HEK293 (cell line): ENCODE results near the gene PLK5.
"Not testable (repeated sequence)": the region's sequence is repeated elsewhere in the genome, so short reads cannot be mapped to it uniquely, and the experiment has no call there.

ENCODE experiments used
- CTCF ChIA-PET: fragments of 350-600 bp; formaldehyde crosslinking; extraction: SDS; loops from one replicate; lab custom pipeline; 2021; ENCODE audit warnings: antibody characterized with exemption; lab: Yijun Ruan, JAX
- POLR2A ChIA-PET: fragments of 300-600 bp; formaldehyde crosslinking; extraction: SDS; loops from one replicate; lab custom pipeline; 2020; ENCODE audit warnings: antibody characterized with exemption, inconsistent platforms; lab: Yijun Ruan, JAX
- H3K27ac ChIP-seq: fragments of 200-500 bp; sonication (Bioruptor generic); 2 replicates; pipeline ENCODE4 v1.5.1; 2014; ENCODE audit warnings: low read depth, low read length, control low read depth, inconsistent platforms; ENCODE audit errors: extremely low read depth
- H3K36me3 ChIP-seq, 2 experiments: fragments of 200-500 bp in 1 of 2; sonication (Bioruptor generic) in 1 of 2; 1 replicate in 1 of 2; 2 replicates in 1 of 2; pipeline ENCODE4 v1.5.1; 2014 to 2017; ENCODE audit warnings: inconsistent platforms in 2 of 2, low read length in 2 of 2; ENCODE audit not compliant: control insufficient read depth in 2 of 2, insufficient read depth in 1 of 2
- H3K4me1 ChIP-seq: fragments of 200-500 bp; sonication (Bioruptor generic); 2 replicates; pipeline ENCODE4 v1.5.1; 2014; ENCODE audit warnings: mild to moderate bottlenecking, low read length, inconsistent platforms; ENCODE audit not compliant: control insufficient read depth, insufficient read depth
- H3K4me3 ChIP-seq: 2 replicates; pipeline ENCODE4 v1.5.1; 2011; ENCODE audit warnings: low read depth, mild to moderate bottlenecking, control low read depth, low read length, moderate library complexity
- H3K9me3 ChIP-seq: fragments of 200-500 bp; sonication (Bioruptor generic); 2 replicates; pipeline ENCODE4 v1.5.1; 2014; ENCODE audit warnings: low read depth, low read length, inconsistent platforms; ENCODE audit not compliant: control insufficient read depth, insufficient read depth
- EGR2 ChIP-seq: fragments of 450-650 bp; formaldehyde crosslinking; IDR thresholded peaks from 2 replicates; pipeline ENCODE4 v1.5.1; 2016; ENCODE audit warnings: low read depth, missing biosample characterization, missing genetic modification characterization
- GLI2 ChIP-seq: fragments of 450-650 bp; formaldehyde crosslinking; IDR thresholded peaks from 2 replicates; pipeline ENCODE4; 2017; ENCODE audit warnings: missing biosample characterization, missing genetic modification characterization, low read depth, borderline replicate concordance
- HIC1 ChIP-seq: fragments of 450-650 bp; formaldehyde crosslinking; IDR thresholded peaks from 2 replicates; pipeline ENCODE4 v1.5.1; 2016; ENCODE audit warnings: missing biosample characterization, missing genetic modification characterization
- KLF16 ChIP-seq: fragments of 450-650 bp; formaldehyde crosslinking; IDR thresholded peaks from 2 replicates; pipeline ENCODE4 v1.5.1; 2017; ENCODE audit warnings: missing biosample characterization, missing genetic modification characterization
- MEIS1 ChIP-seq: sonication (generic); formaldehyde crosslinking; IDR thresholded peaks from 2 replicates; pipeline ENCODE4 v1.8.1; 2022; ENCODE audit warnings: missing genetic modification reagents, mild to moderate bottlenecking, borderline replicate concordance
- OSR2 ChIP-seq: fragments of 450-650 bp; formaldehyde crosslinking; IDR thresholded peaks from 2 replicates; pipeline ENCODE4 v1.5.1; 2016; ENCODE audit warnings: missing biosample characterization, missing genetic modification characterization
- OVOL3 ChIP-seq: fragments of 450-650 bp; formaldehyde crosslinking; IDR thresholded peaks from 2 replicates; pipeline ENCODE4 v1.5.1; 2016; ENCODE audit warnings: missing biosample characterization, missing genetic modification characterization
- SP2 ChIP-seq: fragments of 450-650 bp; formaldehyde crosslinking; IDR thresholded peaks from 2 replicates; pipeline ENCODE4 v1.5.1; 2016; ENCODE audit warnings: missing biosample characterization, missing genetic modification characterization
- ZBTB17 ChIP-seq: fragments of 450-650 bp; formaldehyde crosslinking; IDR thresholded peaks from 2 replicates; pipeline ENCODE4 v1.5.1; 2016; ENCODE audit warnings: missing biosample characterization, missing genetic modification characterization
- ZBTB44 ChIP-seq: fragments of 450-650 bp; IDR thresholded peaks from 2 replicates; pipeline ENCODE4 v1.5.1; 2018; ENCODE audit warnings: missing biosample characterization, mild to moderate bottlenecking, missing genetic modification characterization
- ZEB2 ChIP-seq: fragments of 450-650 bp; formaldehyde crosslinking; IDR thresholded peaks from 2 replicates; pipeline ENCODE4 v1.5.1; 2016; ENCODE audit warnings: missing biosample characterization, missing genetic modification characterization
- ZFHX2 ChIP-seq: fragments of 450-650 bp; formaldehyde crosslinking; conservative IDR thresholded peaks from 2 replicates; pipeline ENCODE4 v1.5.1; 2016; ENCODE audit warnings: missing biosample characterization, missing genetic modification characterization
- ZNF121 ChIP-seq: fragments of 450-650 bp; formaldehyde crosslinking; IDR thresholded peaks from 2 replicates; pipeline ENCODE4 v1.5.1; 2016; ENCODE audit warnings: missing biosample characterization, missing genetic modification characterization
- ZNF311 ChIP-seq: fragments of 450-650 bp; formaldehyde crosslinking; IDR thresholded peaks from 2 replicates; pipeline ENCODE4 v1.5.1; 2017; ENCODE audit warnings: missing biosample characterization, missing genetic modification characterization, borderline replicate concordance
- ZNF341 ChIP-seq: fragments of 450-650 bp; formaldehyde crosslinking; IDR thresholded peaks from 2 replicates; pipeline ENCODE4; 2016; ENCODE audit warnings: low read depth, missing biosample characterization, missing genetic modification characterization
- ZNF423 ChIP-seq: fragments of 450-650 bp; formaldehyde crosslinking; IDR thresholded peaks from 2 replicates; pipeline ENCODE4 v1.5.1; 2016; ENCODE audit warnings: missing biosample characterization, missing genetic modification characterization
- ZNF48 ChIP-seq: fragments of 450-650 bp; formaldehyde crosslinking; IDR thresholded peaks from 2 replicates; pipeline ENCODE4 v1.5.1; 2016; ENCODE audit warnings: missing biosample characterization, missing genetic modification characterization
- ZNF548 ChIP-seq: fragments of 450-650 bp; formaldehyde crosslinking; IDR thresholded peaks from 2 replicates; pipeline ENCODE4 v1.5.1; 2016; ENCODE audit warnings: missing biosample characterization, missing genetic modification characterization
- ZNF560 ChIP-seq: fragments of 450-650 bp; formaldehyde crosslinking; IDR thresholded peaks from 2 replicates; pipeline ENCODE4 v1.5.1; 2017; ENCODE audit warnings: missing biosample characterization, missing genetic modification characterization, borderline replicate concordance
- ZNF561 ChIP-seq: fragments of 450-650 bp; IDR thresholded peaks from 2 replicates; pipeline ENCODE4 v1.5.1; 2018; ENCODE audit warnings: missing biosample characterization, missing genetic modification characterization, borderline replicate concordance
- ZNF701 ChIP-seq: fragments of 450-650 bp; formaldehyde crosslinking; IDR thresholded peaks from 2 replicates; pipeline ENCODE4 v1.5.1; 2016; ENCODE audit warnings: missing biosample characterization, missing genetic modification characterization
- ZNF704 ChIP-seq: fragments of 450-650 bp; formaldehyde crosslinking; IDR thresholded peaks from 2 replicates; pipeline ENCODE4 v1.5.1; 2016; ENCODE audit warnings: missing biosample characterization, missing genetic modification characterization
- ZNF707 ChIP-seq: fragments of 450-650 bp; formaldehyde crosslinking; IDR thresholded peaks from 2 replicates; pipeline ENCODE4 v1.5.1; 2016; ENCODE audit warnings: missing biosample characterization, missing genetic modification characterization
- ZNF843 ChIP-seq: fragments of 450-650 bp; formaldehyde crosslinking; IDR thresholded peaks from 2 replicates; pipeline ENCODE4 v1.5.1; 2016; ENCODE audit warnings: missing biosample characterization, missing genetic modification characterization
- ZSCAN23 ChIP-seq: fragments of 450-650 bp; formaldehyde crosslinking; IDR thresholded peaks from 2 replicates; pipeline ENCODE4 v1.5.1; 2016; ENCODE audit warnings: missing biosample characterization, missing genetic modification characterization

Gene PLK5

GRCh38 chr19:1528596-1529429, 4.9 kb downstream of the PLK5 start:
- Histone ChIP-seq H3K27ac (no peak overlapping the region), H3K9me3 (no peaks in the 10 kb centered on the region), H3K4me1 (no peaks in the 10 kb centered on the region), H3K4me3 (no peak overlapping the region), H3K36me3 (no peaks in the 10 kb centered on the region)
- ChIA-PET POLR2A (no interaction called here), CTCF (no interaction called here)
- TF ChIP-seq OSR2 (tag by site-specific recombination): no peak
- peak; percentile 79 for TF ChIP-seq EGR2 (tag by site-specific recombination)
- no peak for TF ChIP-seq ZNF423 (tag by site-specific recombination)
- peak; percentile 61; the same call in 1 of the 2 replicates for TF ChIP-seq HIC1 (tag by site-specific recombination)
- TF ChIP-seq ZEB2 (tag by site-specific recombination): peak; percentile 92
- peak; percentile 86 for TF ChIP-seq ZFHX2 (tag by site-specific recombination)
- TF ChIP-seq ZNF311 (tag by site-specific recombination): no peak

- ChIA-PET POLR2A (no interaction called here), CTCF (no interaction called here)
- no peak overlapping the region for H3K4me3 ChIP-seq
- TF ChIP-seq KLF16 (tag by site-specific recombination): no peak
- TF ChIP-seq ZNF707: no peak
- peak; percentile 60 for TF ChIP-seq ZNF341 (tag by site-specific recombination)
- TF ChIP-seq ZNF843: no peak
- no peak for TF ChIP-seq ZNF548 (tag by site-specific recombination)
- TF ChIP-seq ZNF561: no peak
- TF ChIP-seq ZBTB17: no peak
- TF ChIP-seq ZNF704 (tag by site-specific recombination): no peak
- H3K36me3 ChIP-seq: no peaks in the 10 kb centered on the region
- H3K27ac ChIP-seq: no peak overlapping the region
- no peaks in the 10 kb centered on the region for H3K9me3 ChIP-seq
- no peaks in the 10 kb centered on the region for H3K4me1 ChIP-seq
These were observed 5.5 kb downstream of the PLK5 start for GRCh38 chr19:1529430-1529816.

GRCh38 chr19:1530856-1531255, 7.0 kb downstream of the PLK5 start:
- H3K27ac ChIP-seq, CTCF ChIA-PET, H3K4me3 ChIP-seq, H3K4me1 ChIP-seq, H3K36me3 ChIP-seq, H3K9me3 ChIP-seq, POLR2A ChIA-PET: not testable (repeated sequence)
- TF ChIP-seq ZNF121: 0 out of 2 replicates have a peak, but pooled peaks have one; percentile 47

GRCh38 chr19:1531587-1531986, 7.7 kb downstream of the PLK5 start:
- ChIA-PET POLR2A (no interaction called here), CTCF (no interaction called here)
- Histone ChIP-seq H3K4me1 (no peaks in the 10 kb centered on the region), H3K4me3 (no peak overlapping the region), H3K9me3 (no peaks in the 10 kb centered on the region), H3K36me3 (no peaks in the 10 kb centered on the region), H3K27ac (no peak overlapping the region)
- TF ChIP-seq SP2 (tag by site-specific recombination) (no peak), ZNF48 (no peak), GLI2 (tag by site-specific recombination) (no peak), ZNF701 (tag by site-specific recombination) (no peak), ZSCAN23 (tag by site-specific recombination) (no peak), ZBTB44 (no peak), MEIS1 (CRISPR knock-in tag) (no peak), OVOL3 (tag by site-specific recombination) (no peak), ZNF560 (tag by site-specific recombination) (no peak)
